Activated CD4-positive, alpha-beta memory T cell treated with anti-CD3 and anti-CD28 coated beads for 36 hours (primary cell): ENCODE measurements around the gene BLVRB. TPM values are rescaled to one million over a fixed set of nuclear protein-coding genes. Genes with fewer than 3 reads are reported as not detected.

Source experiments
- CTCF ChIA-PET: fragments of 350-600 bp; sonication (Branson Sonifier 250); formaldehyde crosslinking; loops from one replicate; lab custom pipeline; 2021; ENCODE audit warnings: antibody characterized with exemption, inconsistent platforms; lab: Charles Lee
- POLR2A ChIA-PET: fragments of 350-600 bp; sonication (Branson Sonifier 250); formaldehyde crosslinking; loops from one replicate; lab custom pipeline; 2021; ENCODE audit warnings: antibody characterized with exemption; lab: Charles Lee
- DNase-seq: peaks from one replicate; pipeline ENCODE4 v3.0.0-alpha.2; 2020
- H3K27ac Mint-ChIP-seq: one replicate; pipeline ENCODE4 v1.8.0; 2021; ENCODE audit warnings: mixed read lengths
- H3K27me3 Mint-ChIP-seq: one replicate; pipeline ENCODE4 v1.8.0; 2021; ENCODE audit warnings: mixed read lengths
- H3K36me3 Mint-ChIP-seq: one replicate; pipeline ENCODE4 v1.8.0; 2021; ENCODE audit warnings: mixed read lengths
- H3K4me1 Mint-ChIP-seq: one replicate; pipeline ENCODE4 v1.8.0; 2021; ENCODE audit warnings: low read depth, mixed read lengths
- H3K4me3 Mint-ChIP-seq: one replicate; pipeline ENCODE4 v1.8.0; 2021; ENCODE audit warnings: mild to moderate bottlenecking, mixed read lengths
- H3K9me3 Mint-ChIP-seq: one replicate; pipeline ENCODE4 v1.8.0; 2021; ENCODE audit warnings: mixed read lengths
- intact Hi-C: fragments of 100-400 bp; cut with micrococcal nuclease; formaldehyde crosslinking; loops from one replicate; pipeline ENCODE4 v1.15.1; 2023
- total RNA-seq, 2 experiments: library from RNA; stranded (reverse); gene quantifications; one replicate each; pipeline ENCODE4 v1.2.3, GENCODE V29; 2021

The BLVRB gene
- total RNA-seq, 2 experiments from 2014 or later: 34.6 to 37.6 TPM

DNA sequence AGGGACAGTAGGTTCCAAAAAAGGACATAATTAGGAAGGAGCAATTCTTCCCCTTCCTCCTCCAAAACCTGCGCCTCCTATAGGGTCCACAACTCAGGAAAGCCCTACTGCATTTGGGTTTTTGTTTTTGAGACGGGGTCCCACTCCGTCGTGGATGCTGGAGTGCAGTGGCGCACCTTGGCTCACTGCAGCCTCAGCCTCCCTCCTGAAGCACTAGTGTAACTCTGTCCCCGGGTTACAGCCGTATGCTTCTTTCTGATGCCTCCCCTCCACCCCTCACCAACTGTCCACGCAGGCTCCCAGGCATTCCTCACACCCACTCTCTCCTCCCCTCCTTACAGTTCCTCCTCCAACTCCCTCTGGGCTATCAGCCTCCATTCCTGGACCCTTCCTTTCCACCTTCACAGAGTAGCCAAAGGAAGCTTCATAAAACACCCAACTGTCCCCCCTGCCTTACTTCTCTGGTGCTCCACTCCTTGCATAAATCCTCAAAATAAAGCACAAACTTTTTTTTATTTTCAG, 19.2 kb downstream of the BLVRB start:
- H3K4me1 Mint-ChIP-seq: peaks cover 14% of the 10 kb centered on the region
- H3K9me3 Mint-ChIP-seq: no peaks in the 10 kb centered on the region
- H3K36me3 Mint-ChIP-seq: peaks cover 2% of the 10 kb centered on the region
- no peak for DNase-seq
- intact Hi-C loops: no loop called here
- POLR2A ChIA-PET: no interaction called here
- CTCF ChIA-PET: interaction anchor here (1.5 kb wide), 1 partner anchor 25 kb away, joined by 4 read pairs; no protein-coding TSS in a partner anchor
- no peak overlapping the region for H3K27ac Mint-ChIP-seq
- H3K4me3 Mint-ChIP-seq: no peak overlapping the region
- no peaks in the 10 kb centered on the region for H3K27me3 Mint-ChIP-seq

DNA sequence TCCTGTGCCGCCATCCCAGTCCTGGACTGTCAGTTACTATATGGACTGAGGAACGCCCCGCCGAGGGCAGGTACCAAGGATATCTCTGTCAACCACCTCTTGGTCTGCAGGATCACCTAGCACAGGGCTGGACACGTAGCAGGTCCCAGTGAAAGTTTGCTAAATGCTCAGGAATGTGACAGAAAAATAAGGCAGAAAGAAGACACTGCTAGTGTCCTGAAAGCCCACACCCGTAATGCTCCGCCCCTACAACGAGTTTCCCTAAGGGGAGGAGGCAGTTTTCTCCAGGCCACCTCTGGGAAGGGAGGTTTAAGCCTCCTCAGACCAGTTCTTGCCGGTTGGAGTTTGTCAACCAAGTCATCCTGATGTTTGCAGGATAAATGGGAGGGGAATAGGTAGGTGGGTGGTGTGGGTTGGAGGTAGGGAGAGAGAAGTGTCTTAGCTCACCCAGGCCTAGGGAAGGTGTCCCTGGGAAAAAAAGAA, 19.7 kb downstream of the BLVRB start:
- POLR2A ChIA-PET: no interaction called here
- intact Hi-C loops: no loop called here
- no peak overlapping the region for H3K27ac Mint-ChIP-seq

DNA sequence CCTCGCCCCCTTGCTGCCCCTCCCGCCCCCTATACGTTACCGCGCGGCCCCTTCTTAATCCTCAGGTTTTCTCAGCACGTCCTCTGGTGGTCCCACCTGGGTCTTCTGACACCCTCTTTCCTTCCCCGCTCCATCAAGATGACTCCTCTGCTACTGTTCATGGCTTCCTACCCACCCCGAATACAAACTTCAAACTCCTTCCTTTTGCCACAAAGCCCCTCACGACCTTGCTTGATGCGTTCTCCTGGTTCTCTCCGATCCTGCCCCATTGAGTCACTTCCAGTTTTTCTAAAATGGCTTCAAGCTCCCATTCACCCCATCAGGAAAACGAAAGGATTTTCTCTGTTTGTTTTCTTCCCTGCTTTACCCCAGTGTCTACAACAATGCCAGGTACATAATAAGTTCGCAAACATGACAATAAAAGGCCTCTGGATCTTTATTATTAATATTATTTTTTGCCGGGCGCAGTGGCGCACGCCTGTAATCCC, 20.7 kb downstream of the BLVRB start:
- ChIA-PET CTCF (interaction anchor here (1.0 to 4.0 kb wide), 2 partner anchors 20 to 24 kb away, joined by 3 to 32 read pairs; partner anchors contain the start of genes BLVRB and SPTBN4), POLR2A (interaction anchor here (2.1 to 2.9 kb wide), 2 partner anchors 12 to 19 kb away, joined by 9 to 20 read pairs; partner anchors contain the start of gene BLVRB)
- H3K4me1 Mint-ChIP-seq: peaks cover 14% of the 10 kb centered on the region
- H3K27ac Mint-ChIP-seq: peak overlapping the region; percentile 79
- intact Hi-C loops: loop anchor here (1.0 kb wide), 3 partner anchors 20 to 160 kb away; partner anchors contain the start of gene BLVRB
- no peaks in the 10 kb centered on the region for H3K27me3 Mint-ChIP-seq
- peaks cover 5% of the 10 kb centered on the region for H3K36me3 Mint-ChIP-seq
- H3K4me3 Mint-ChIP-seq: peak overlapping the region; percentile 97
- no peak for DNase-seq
- no peaks in the 10 kb centered on the region for H3K9me3 Mint-ChIP-seq

More for the DNA sequence above, 19.7 kb downstream of the BLVRB start:
- Mint-ChIP-seq H3K9me3 (no peaks in the 10 kb centered on the region), H3K27me3 (no peaks in the 10 kb centered on the region), H3K4me3 (peak overlapping the region; percentile 9), H3K36me3 (peaks cover 5% of the 10 kb centered on the region), H3K4me1 (peaks cover 14% of the 10 kb centered on the region)
- DNase-seq: no peak
- CTCF ChIA-PET: interaction anchor here (1.5 to 4.0 kb wide), 2 partner anchors 19 to 25 kb away, joined by 4 to 32 read pairs; partner anchors contain the start of genes BLVRB and SPTBN4

DNA sequence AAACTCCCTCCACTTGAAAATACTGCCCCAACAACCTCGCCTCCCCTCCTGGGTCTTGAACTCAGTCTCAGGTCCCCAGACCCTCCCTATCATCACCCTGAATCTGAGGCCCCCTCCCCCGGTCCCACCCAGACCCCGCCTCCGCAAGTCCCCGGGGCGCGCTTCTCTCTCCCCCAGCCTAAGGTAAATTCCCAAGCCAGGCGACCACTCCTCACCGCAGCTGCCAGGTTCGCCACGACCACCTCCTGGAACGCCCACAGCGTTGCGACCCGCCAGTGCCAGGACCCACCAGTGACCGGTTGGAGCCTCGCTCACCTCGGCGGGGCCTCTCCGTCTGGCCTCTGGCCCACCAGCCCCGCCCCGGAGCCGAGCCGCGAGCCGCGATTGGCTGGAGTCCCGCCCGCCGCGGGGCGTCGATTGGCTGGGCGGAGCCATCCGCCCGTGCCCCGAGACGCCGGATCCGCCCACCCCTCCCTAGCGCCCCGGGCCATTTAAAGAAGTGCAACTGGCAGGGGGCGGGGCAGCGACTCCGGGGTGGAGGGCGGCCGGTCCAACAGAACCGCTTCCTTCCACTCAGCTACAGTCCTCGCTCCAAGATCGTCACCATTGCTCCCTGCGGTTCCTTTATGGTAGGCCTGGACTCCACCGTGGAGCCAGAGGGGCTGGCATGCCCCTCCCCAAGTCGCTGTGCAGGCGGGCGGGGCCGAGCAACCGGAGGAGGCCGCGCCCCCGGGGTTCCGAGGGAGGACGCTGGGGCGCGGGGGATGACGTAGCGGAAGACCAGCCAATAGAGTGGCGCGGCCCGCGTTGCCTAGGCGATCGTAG, 21.3 kb downstream of the BLVRB start, which contains the start of gene SERTAD3:
SERTAD3 (minus strand) TSS at position 336 of the 825 bp plus-strand sequence. CDS start 2,255 bp downstream, outside the sequence.
- intact Hi-C loops: loop anchor here (1.0 kb wide), 8 partner anchors 10 to 161 kb away; partner anchors contain the start of genes AKT2, BLVRB, C19orf47 and PLD3
- CTCF ChIA-PET: interaction anchor here (0.7 to 4.0 kb wide), 5 partner anchors 18 to 23 kb away, joined by 3 to 32 read pairs (median 6); partner anchors contain the start of genes BLVRB, SERTAD1 and SPTBN4
- POLR2A ChIA-PET: interaction anchor here (0.6 to 3.2 kb wide), 5 partner anchors 11 to 168 kb away, joined by 3 to 25 read pairs (median 10); partner anchors contain the start of genes BLVRB and SERTAD1
- H3K9me3 Mint-ChIP-seq: no peaks in the 10 kb centered on the region
- peaks cover 5% of the 10 kb centered on the region for H3K36me3 Mint-ChIP-seq
- peak; percentile 97 for DNase-seq
- peak within 1 kb of the TSS; percentile 97 for H3K4me3 Mint-ChIP-seq
- H3K27ac Mint-ChIP-seq: peak within 1 kb of the TSS; percentile 92
- H3K27me3 Mint-ChIP-seq: no peaks in the 10 kb centered on the region
- H3K4me1 Mint-ChIP-seq: peaks cover 14% of the 10 kb centered on the region

GRCh38 chr19:40443131-40443999, 22.2 kb downstream of the BLVRB start:
- peaks cover 14% of the 10 kb centered on the region for H3K4me1 Mint-ChIP-seq
- DNase-seq: peak; percentile 100
- intact Hi-C loops: loop anchor here (1.0 kb wide), 5 partner anchors 9 to 158 kb away; partner anchors contain the start of genes AKT2, C19orf47 and PLD3
- ChIA-PET CTCF (interaction anchor here (0.7 to 4.0 kb wide), 7 partner anchors 17 to 191 kb away, joined by 3 to 32 read pairs (median 6); partner anchors contain the start of genes BLVRB, SERTAD1 and SPTBN4), POLR2A (interaction anchor here (0.7 to 3.2 kb wide), 7 partner anchors 10 to 40 kb away, joined by 3 to 25 read pairs (median 9); partner anchors contain the start of genes BLVRB and SERTAD1)
- H3K27ac Mint-ChIP-seq: peak overlapping the region; percentile 92
- no peaks in the 10 kb centered on the region for H3K27me3 Mint-ChIP-seq
- H3K9me3 Mint-ChIP-seq: no peaks in the 10 kb centered on the region
- H3K4me3 Mint-ChIP-seq: peak overlapping the region; percentile 97
- H3K36me3 Mint-ChIP-seq: peaks cover 5% of the 10 kb centered on the region

DNA sequence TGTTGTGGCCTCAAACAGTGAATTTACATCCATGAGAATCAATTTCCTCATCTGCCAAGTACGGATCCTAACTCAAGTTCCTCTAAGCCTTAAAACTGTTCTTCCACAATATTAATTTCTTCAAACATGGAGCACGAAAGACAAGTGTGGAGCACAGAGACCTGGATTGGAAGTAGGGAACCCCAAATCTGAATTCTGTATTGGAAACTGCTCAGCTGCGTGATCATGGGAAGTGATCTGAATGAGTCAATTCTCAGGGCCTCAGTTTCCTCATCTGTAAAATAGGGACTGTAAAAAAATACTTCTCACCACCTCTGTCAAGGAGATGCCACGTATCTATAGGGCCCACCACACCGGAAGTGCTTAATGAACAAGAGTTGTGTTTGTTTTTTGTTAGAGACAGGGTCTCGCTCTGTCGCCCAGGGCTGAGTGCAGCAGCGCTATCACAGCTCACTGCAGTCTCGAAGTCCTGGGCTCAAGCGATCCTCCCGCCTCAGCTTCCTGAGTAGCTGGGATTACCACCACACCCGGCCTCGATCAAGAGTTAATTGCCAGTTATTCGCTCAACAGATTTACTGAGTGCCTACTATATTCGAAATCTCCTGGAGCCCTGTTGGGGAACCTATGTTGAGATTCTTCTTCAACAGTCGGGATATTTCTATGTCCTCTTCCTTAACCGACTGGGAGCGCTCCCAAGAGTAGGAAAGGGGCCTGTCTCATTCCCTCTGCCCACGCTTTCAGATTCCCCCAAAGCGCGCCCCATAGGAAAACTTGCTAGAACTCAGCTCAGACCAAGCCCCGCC, 23.0 kb downstream of the BLVRB start:
- Mint-ChIP-seq H3K36me3 (peaks cover 5% of the 10 kb centered on the region), H3K27ac (peak overlapping the region; percentile 87), H3K9me3 (no peaks in the 10 kb centered on the region), H3K4me1 (peaks cover 14% of the 10 kb centered on the region), H3K27me3 (no peaks in the 10 kb centered on the region), H3K4me3 (peak overlapping the region; percentile 97)
- intact Hi-C loops: loop anchor here (1.0 kb wide), 5 partner anchors 8 to 157 kb away; partner anchors contain the start of genes AKT2, C19orf47 and PLD3
- DNase-seq: no peak
- ChIA-PET CTCF (interaction anchor here (0.7 to 4.0 kb wide), 7 partner anchors 16 to 192 kb away, joined by 3 to 32 read pairs (median 6); partner anchors contain the start of genes BLVRB, SERTAD1 and SPTBN4), POLR2A (interaction anchor here (1.0 to 3.2 kb wide), 6 partner anchors 9 to 39 kb away, joined by 5 to 25 read pairs (median 10); partner anchors contain the start of genes BLVRB and SERTAD1)

DNA sequence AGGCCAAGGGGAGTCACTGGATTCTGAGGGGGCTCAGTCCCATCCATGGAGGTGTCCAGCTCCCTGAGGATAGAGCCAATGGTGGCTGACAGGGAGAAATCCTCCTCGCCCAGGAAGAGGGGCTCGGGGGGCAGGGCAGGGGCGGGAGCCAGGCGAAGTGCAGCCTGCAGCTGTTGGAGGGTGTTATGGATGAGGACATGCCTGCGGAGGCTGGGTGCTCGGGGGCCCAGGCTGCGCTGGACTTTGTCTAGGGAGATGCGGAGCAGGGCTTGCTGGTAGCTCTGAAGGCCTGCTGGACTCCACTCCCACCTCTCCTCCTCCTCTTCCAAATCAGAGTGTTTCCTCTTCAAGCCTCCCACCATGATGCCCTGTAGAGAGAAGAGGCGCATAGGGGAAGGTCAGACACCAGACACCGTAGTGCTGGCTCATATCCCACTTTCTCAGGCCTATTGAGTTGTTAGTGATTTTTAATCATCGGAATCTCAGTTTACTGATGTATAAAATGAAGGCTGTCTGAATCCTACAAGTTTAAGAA, 23.8 kb downstream of the BLVRB start:
- H3K4me3 Mint-ChIP-seq: peak overlapping the region; percentile 97
- peaks cover 5% of the 10 kb centered on the region for H3K36me3 Mint-ChIP-seq
- no peaks in the 10 kb centered on the region for H3K27me3 Mint-ChIP-seq
- POLR2A ChIA-PET: interaction anchor here (3.2 kb wide), 1 partner anchor 15 kb away, joined by 25 read pairs; the partner anchor contains the start of gene SERTAD1
- H3K27ac Mint-ChIP-seq: peak overlapping the region; percentile 87
- CTCF ChIA-PET: interaction anchor here (1.7 to 4.0 kb wide), 4 partner anchors 16 to 23 kb away, joined by 5 to 32 read pairs (median 12); partner anchors contain the start of genes BLVRB, SERTAD1 and SPTBN4
- DNase-seq: no peak
- intact Hi-C loops: no loop called here
- peaks cover 14% of the 10 kb centered on the region for H3K4me1 Mint-ChIP-seq
- no peaks in the 10 kb centered on the region for H3K9me3 Mint-ChIP-seq

- Mint-ChIP-seq H3K4me3 (no peak overlapping the region), H3K27me3 (no peaks in the 10 kb centered on the region), H3K36me3 (peaks cover 3% of the 10 kb centered on the region), H3K9me3 (no peaks in the 10 kb centered on the region), H3K27ac (no peak overlapping the region), H3K4me1 (peaks cover 15% of the 10 kb centered on the region)
- CTCF ChIA-PET: interaction anchor here (1.3 kb wide), 1 partner anchor 26 kb away, joined by 4 read pairs; no protein-coding TSS in a partner anchor
- POLR2A ChIA-PET: interaction anchor here (1.2 kb wide), 1 partner anchor 163 kb away, joined by 4 read pairs; the partner anchor contains the start of gene LTBP4
- intact Hi-C loops: no loop called here
- no peak for DNase-seq
Observed at GRCh38 chr19:40438284-40438683, 27.3 kb downstream of the BLVRB start.

- Mint-ChIP-seq H3K27ac (peak overlapping the region; percentile 88), H3K4me3 (peak overlapping the region; percentile 80), H3K36me3 (no peaks in the 10 kb centered on the region), H3K9me3 (no peaks in the 10 kb centered on the region), H3K27me3 (no peaks in the 10 kb centered on the region), H3K4me1 (peaks cover 6% of the 10 kb centered on the region)
- DNase-seq: peak; percentile 69
- intact Hi-C loops: loop anchor here (1.0 kb wide), 1 partner anchor 10 kb away; no protein-coding TSS in a partner anchor
- ChIA-PET CTCF (interaction anchor here (0.6 to 3.0 kb wide), 4 partner anchors 13 to 482 kb away, joined by 4 to 17 read pairs (median 4); no protein-coding TSS in a partner anchor), POLR2A (interaction anchor here (0.7 to 1.5 kb wide), 3 partner anchors 8 to 13 kb away, joined by 3 to 9 read pairs (median 4); partner anchors contain the start of genes SERTAD1 and SERTAD3)
Observed at GRCh38 chr19:40433391-40434216, 31.9 kb downstream of the BLVRB start.
